ENCODE data around the gene SH2B2. TPM values are rescaled to one million over a fixed set of nuclear protein-coding genes. Genes with fewer than 3 reads are reported as not detected.

The SH2B2 gene
- total and polyA plus RNA-seq, 2 donors (not counting 3 experiments of a cell fraction or from before 2014, with no cell fraction given), result 0.69 to 0.73 TPM

DNA sequence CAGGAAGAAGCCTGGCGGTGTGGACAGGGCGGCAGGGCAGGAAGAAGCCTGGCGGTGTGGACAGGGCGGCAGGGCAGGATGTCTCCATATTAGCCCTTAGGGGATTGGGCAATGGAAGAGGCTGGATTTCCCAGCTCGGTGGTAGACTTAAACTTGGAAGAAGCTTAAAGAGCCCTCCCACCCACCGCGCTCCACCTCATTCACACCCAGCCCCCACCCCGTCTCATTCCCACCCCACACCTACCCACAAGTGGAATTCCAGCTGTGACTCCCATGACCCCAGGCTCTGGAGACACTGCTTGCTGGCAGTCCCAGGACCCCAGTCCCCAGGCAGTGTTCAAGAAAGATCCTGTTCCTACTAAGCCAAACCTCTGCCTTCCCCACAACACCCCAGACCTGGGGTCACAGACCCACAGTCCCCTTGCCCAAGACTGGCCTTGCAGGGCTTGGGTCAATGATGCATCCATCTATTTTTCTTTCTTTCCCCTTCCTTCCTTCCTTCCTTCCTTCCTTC is 35.6 kb downstream of the SH2B2 start:
- Histone ChIP-seq H3K4me3 (replicated peaks in 1 of 3; ENCODE audit: insufficient read depth in 1 of 3, low read depth in 1 of 3, low read length in 3 of 3) (no peak overlapping the region), H3K9ac (replicated peaks; ENCODE audit: extremely low read depth, insufficient read depth, low read length) (no peak overlapping the region), H3K27me3 (ENCODE audit: control insufficient read depth in 2 of 2, insufficient read depth in 2 of 2, low read length in 2 of 2) (no peaks in the 10 kb centered on the region), H3K79me2 (ENCODE audit: control insufficient read depth, insufficient read depth, low read length) (no peaks in the 10 kb centered on the region), H3K36me3 (ENCODE audit: control insufficient read depth in 2 of 2, extremely low read depth in 1 of 2, insufficient read depth in 2 of 2, low read length in 2 of 2) (no peaks in the 10 kb centered on the region), H3K4me1 (ENCODE audit: control insufficient read depth, extremely low read depth, insufficient read depth, low read length) (peaks cover 10% of the 10 kb centered on the region), H4K20me1 (replicated peaks; ENCODE audit: control insufficient read depth, extremely low read depth, insufficient read depth, low read length) (no peaks in the 10 kb centered on the region), H3K27ac (ENCODE audit: insufficient read depth, low read depth, low read length) (no peak overlapping the region), H2AFZ (ENCODE audit: low read depth, low read length) (no peak overlapping the region), H3K4me2 (ENCODE audit: insufficient read depth, low read length) (no peak overlapping the region), H3K9me1 (replicated peaks; ENCODE audit: control insufficient read depth, extremely low read depth, insufficient read depth, low read length) (no peaks in the 10 kb centered on the region), H3K9me3 (replicated peaks; ENCODE audit: control insufficient read depth, insufficient read depth, low read length) (no peaks in the 10 kb centered on the region)
- DNase-seq (ENCODE audit: low read depth, low spot score) (no peak), FAIRE-seq (no peak)
- BruUV-seq (replicated peaks), result no TSS peak
- dilution Hi-C loops (cut with MboI; ENCODE audit: extremely low pct_ligation_motif_present, low sequenced_read_pairs), result no loop called here
- ChIA-PET POLR2A (no interaction called here), CTCF (interaction anchor here (1.4 to 1.7 kb wide), 2 partner anchors 18 to 21 kb away, joined by 4 to 6 read pairs; no protein-coding TSS in a partner anchor)
- no peak for TF ChIP-seq EZH2 (IDR thresholded peaks at IDR 0.05; ENCODE audit: borderline replicate concordance, low read depth, low read length, severe bottlenecking)
- no peak for TF ChIP-seq POLR2AphosphoS5 (IDR thresholded peaks at IDR 0.05; ENCODE audit: insufficient read depth, low read depth, low read length)
- no peak for TF ChIP-seq MYC (IDR thresholded peaks at IDR 0.05; ENCODE audit: low read depth, low read length)
- TF ChIP-seq, protein P1, sequence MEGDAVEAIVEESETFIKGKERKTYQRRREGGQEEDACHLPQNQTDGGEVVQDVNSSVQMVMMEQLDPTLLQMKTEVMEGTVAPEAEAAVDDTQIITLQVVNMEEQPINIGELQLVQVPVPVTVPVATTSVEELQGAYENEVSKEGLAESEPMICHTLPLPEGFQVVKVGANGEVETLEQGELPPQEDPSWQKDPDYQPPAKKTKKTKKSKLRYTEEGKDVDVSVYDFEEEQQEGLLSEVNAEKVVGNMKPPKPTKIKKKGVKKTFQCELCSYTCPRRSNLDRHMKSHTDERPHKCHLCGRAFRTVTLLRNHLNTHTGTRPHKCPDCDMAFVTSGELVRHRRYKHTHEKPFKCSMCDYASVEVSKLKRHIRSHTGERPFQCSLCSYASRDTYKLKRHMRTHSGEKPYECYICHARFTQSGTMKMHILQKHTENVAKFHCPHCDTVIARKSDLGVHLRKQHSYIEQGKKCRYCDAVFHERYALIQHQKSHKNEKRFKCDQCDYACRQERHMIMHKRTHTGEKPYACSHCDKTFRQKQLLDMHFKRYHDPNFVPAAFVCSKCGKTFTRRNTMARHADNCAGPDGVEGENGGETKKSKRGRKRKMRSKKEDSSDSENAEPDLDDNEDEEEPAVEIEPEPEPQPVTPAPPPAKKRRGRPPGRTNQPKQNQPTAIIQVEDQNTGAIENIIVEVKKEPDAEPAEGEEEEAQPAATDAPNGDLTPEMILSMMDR (IDR thresholded peaks at IDR 0.05; ENCODE audit: extremely low read depth in 1 of 2, insufficient read depth in 1 of 2, low read depth in 1 of 2, low read length in 2 of 2), result no peak
- no peak for TF ChIP-seq JUN (IDR thresholded peaks at IDR 0.05; ENCODE audit: borderline replicate concordance, insufficient read depth, insufficient read length, low read depth)
- TF ChIP-seq FOS (IDR thresholded peaks at IDR 0.05; ENCODE audit: borderline replicate concordance, insufficient read depth, low read length), result no peak
- intact Hi-C loops (cut with micrococcal nuclease), result no loop called here

DNA sequence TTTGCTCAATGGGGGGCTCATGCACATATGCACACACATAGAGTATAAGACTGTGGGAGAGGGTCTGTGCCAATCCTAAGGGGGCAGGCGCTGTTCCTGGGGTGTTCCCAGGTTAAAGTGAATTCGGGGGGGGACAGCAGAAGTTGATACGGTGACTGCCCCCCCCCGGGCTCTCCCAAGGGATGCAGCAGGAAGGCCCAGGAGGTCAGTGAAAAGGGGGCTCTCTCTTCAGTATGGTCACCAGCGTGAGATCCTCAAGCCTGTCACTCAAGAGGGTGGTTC is 37.2 kb downstream of the SH2B2 start:
- H3K9ac ChIP-seq (replicated peaks; ENCODE audit: extremely low read depth, insufficient read depth, low read length), result no peak overlapping the region
- ChIA-PET CTCF (no interaction called here), POLR2A (no interaction called here)
- intact Hi-C loops (cut with micrococcal nuclease), result no loop called here
- peaks cover 4% of the 10 kb centered on the region for H3K4me1 ChIP-seq (ENCODE audit: control insufficient read depth, extremely low read depth, insufficient read depth, low read length)
- H3K36me3 ChIP-seq (ENCODE audit: control insufficient read depth in 2 of 2, extremely low read depth in 1 of 2, insufficient read depth in 2 of 2, low read length in 2 of 2), result no peaks in the 10 kb centered on the region
- no peak overlapping the region for H3K27ac ChIP-seq (ENCODE audit: insufficient read depth, low read depth, low read length)
- H3K4me2 ChIP-seq (ENCODE audit: insufficient read depth, low read length), result no peak overlapping the region
- peaks cover 0 to 3% of the 10 kb centered on the region in 2 experiments for H3K27me3 ChIP-seq (ENCODE audit: control insufficient read depth in 2 of 2, insufficient read depth in 2 of 2, low read length in 2 of 2)
- no peaks in the 10 kb centered on the region for H3K9me3 ChIP-seq (replicated peaks; ENCODE audit: control insufficient read depth, insufficient read depth, low read length)
- no peak for TF ChIP-seq JUN (IDR thresholded peaks at IDR 0.05; ENCODE audit: borderline replicate concordance, insufficient read depth, insufficient read length, low read depth)
- TF ChIP-seq, protein P2, sequence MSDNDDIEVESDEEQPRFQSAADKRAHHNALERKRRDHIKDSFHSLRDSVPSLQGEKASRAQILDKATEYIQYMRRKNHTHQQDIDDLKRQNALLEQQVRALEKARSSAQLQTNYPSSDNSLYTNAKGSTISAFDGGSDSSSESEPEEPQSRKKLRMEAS (IDR thresholded peaks at IDR 0.05; ENCODE audit: insufficient read depth, insufficient read length), result no peak
- no peak for TF ChIP-seq POLR2A (IDR thresholded peaks at IDR 0.05; ENCODE audit: low read depth, low read length)
- TF ChIP-seq MYC (IDR thresholded peaks at IDR 0.05; ENCODE audit: low read depth, low read length), result no peak
- TF ChIP-seq, protein P1 (IDR thresholded peaks at IDR 0.05; ENCODE audit: extremely low read depth in 1 of 2, insufficient read depth in 1 of 2, low read depth in 1 of 2, low read length in 2 of 2), result no peak
- no peak for TF ChIP-seq FOS (IDR thresholded peaks at IDR 0.05; ENCODE audit: borderline replicate concordance, insufficient read depth, low read length)
- no peak for TF ChIP-seq POLR2AphosphoS5 (IDR thresholded peaks at IDR 0.05; ENCODE audit: insufficient read depth, low read depth, low read length)
- no peak for TF ChIP-seq EZH2 (IDR thresholded peaks at IDR 0.05; ENCODE audit: borderline replicate concordance, low read depth, low read length, severe bottlenecking)
- TF ChIP-seq GATA2 (IDR thresholded peaks at IDR 0.05; ENCODE audit: insufficient read depth, insufficient read length, low read depth, low read length), result no peak
- no peak overlapping the region for H2AFZ ChIP-seq (ENCODE audit: low read depth, low read length)
- FAIRE-seq (no peak), DNase-seq (ENCODE audit: low read depth, low spot score) (no peak)
- no peaks in the 10 kb centered on the region for H4K20me1 ChIP-seq (replicated peaks; ENCODE audit: control insufficient read depth, extremely low read depth, insufficient read depth, low read length)
- no TSS peak for BruUV-seq (replicated peaks)
- dilution Hi-C loops (cut with MboI; ENCODE audit: extremely low pct_ligation_motif_present, low sequenced_read_pairs), result no loop called here
- no peaks in the 10 kb centered on the region for H3K9me1 ChIP-seq (replicated peaks; ENCODE audit: control insufficient read depth, extremely low read depth, insufficient read depth, low read length)
- no peaks in the 10 kb centered on the region for H3K79me2 ChIP-seq (ENCODE audit: control insufficient read depth, insufficient read depth, low read length)
- H3K4me3 ChIP-seq (replicated peaks in 1 of 3; ENCODE audit: insufficient read depth in 1 of 3, low read depth in 1 of 3, low read length in 3 of 3), result no peak overlapping the region

Data from endothelial cell of umbilical vein (primary cell).